NCI-H128 (cell line): ENCODE results near the gene SIRPD.
A peak's percentile ranks its signal among the peaks of the same experiment; 100 is the strongest.

ENCODE experiments used
- DNase-seq: peaks from one replicate; lab custom pipeline; 2025; ENCODE audit not compliant: unreplicated experiment; lab: John Stamatoyannopoulos, UW

The SIRPD gene

DNA sequence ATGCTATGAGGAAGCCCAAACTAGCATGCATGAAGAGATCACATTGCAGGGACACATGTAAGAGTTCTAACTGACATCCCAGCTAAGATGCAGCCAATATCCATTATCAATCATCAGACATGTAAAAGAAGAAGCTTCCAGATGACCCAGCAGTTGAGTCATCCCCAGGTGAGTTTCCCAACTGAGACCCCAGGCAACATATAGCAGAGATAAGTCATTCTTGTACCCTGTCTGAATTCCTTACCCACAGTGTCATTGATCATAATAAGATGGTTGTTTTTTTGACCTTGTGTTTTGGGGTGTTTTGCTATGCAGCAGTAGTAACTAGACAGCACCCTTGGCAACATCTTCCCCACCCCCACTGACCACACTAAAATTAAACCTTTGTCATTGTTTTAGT is 18.9 kb downstream of the SIRPD start:
- DNase-seq = no peak

DNA sequence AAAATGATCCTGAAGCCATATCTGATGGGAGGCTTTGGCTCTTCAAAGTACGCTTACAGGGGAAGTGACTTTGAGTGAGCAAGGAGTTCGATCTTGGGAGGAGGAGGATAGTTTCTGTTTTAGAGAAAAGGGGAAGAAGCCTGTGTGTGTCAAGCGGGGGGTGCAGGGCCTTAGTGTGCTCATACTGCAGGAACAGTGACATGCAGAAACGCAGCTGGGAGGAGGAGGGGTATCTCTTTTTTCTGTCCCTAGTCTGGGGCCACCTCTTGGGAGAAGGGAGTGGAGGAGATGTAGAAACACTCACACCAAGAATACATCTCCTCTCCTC is 19.8 kb downstream of the SIRPD start:
- no peak for DNase-seq

DNA sequence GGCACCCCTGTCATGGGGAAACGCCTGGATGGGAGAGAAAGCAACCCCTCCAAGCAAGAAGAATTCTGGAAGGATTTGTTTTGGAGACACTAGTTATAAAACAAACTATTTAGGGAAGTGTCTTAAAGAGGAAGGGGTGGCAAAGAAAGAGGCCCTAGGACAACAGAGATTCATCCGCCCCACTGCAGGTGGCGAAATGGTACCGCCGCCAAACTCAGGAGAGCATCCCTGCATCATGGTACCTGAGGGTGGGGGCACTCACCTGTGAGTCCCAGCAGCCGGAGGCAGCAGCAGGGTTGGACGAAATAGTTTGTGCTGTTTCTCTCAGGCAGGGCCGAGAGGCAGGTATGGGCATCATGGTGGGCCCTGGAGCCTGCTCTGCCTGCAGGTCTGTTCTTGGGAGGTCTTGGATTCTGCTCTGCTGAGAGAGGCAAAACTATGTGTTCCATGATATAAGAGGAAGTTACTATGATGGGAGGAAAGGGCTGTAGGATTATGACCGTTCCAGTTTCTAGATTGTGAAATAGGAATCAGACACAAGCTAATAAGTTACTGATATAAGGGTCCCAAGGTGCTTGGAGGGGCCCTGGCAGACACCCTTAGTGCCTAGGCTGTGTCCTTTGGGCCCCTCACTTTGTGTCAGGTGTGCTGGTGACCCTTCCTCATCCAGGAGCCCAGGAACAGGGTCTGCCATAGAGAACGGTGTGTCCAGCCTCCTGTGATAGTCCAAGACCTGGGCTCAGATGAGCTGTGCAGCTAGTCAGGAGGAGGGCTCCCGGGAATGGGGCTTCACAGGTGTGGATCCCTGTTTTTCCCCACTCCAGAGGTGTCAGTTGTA is 20.4 kb downstream of the SIRPD start:
- DNase-seq = no peak

DNA sequence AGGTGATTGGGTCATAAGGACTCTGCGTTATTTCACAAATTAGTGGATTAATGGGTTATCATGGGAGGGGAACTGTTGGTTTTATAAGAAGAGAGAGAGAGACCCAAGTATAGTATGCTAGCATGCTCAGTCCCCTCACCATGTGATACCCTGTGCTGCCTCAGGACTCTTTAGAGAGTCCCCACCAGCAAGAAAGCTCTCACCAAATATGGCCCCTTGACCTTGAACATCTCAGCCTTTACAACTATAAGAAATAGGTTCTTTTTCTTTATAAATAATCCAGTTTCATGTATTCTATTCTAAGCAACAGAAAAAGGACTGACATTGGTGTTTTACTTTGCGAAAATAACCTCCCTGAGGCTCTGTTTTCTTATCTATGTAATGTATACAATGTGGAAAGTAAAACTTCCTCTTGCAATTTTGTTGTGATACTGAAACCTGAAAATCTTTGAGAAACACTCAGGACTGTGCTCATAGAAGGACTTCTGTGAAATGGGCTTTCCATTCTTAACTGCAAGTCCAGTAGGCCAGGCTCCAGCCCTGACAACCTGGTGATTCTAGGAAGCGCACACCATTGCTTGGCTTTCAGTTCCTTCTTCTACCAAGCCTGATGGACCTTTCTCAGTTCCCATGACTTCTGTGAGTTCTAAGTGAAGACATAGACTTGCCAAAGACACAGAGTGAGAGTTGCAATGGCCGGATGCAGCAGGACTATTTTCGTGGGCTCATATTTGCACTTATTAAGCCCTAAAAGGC is 21.9 kb downstream of the SIRPD start:
- no peak for DNase-seq

DNA sequence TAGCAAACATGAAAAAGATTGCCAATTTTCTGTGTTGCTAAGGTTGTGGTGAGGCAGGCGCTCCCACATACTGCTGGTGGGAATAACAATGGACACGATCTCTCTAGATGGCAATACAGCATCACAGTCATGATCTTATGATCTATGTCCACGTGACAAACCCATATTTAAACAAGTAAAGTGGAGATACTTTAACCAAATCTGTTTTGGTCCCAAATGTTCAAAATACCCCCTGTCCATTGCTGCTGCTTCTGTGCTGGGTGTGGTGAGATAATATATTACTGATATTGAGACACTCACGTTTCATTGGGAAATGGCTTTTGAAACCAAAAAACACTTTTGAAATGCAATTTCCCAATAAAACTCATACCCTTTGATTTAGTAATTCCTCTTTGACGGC is 23.0 kb downstream of the SIRPD start:
- DNase-seq = no peak

DNA sequence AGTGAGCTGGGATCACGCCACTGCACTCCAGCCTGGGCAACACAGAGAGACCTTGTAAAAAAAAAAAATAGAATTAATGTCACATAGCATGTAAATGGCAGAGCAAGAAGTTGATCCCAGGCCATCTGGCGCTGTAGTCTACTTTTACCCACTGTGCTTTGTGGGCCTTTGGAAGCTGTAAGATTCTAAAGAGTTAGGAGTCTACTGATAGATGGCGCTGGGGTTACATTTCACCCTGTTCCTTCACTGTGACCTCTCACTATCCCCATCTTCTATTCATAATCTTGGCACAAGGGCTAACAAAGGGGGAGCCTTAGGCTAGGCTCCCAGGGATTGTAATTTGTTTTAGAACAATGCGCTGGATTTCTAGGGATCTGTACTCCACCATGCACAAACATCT is 24.4 kb downstream of the SIRPD start:
- DNase-seq = no peak

DNA sequence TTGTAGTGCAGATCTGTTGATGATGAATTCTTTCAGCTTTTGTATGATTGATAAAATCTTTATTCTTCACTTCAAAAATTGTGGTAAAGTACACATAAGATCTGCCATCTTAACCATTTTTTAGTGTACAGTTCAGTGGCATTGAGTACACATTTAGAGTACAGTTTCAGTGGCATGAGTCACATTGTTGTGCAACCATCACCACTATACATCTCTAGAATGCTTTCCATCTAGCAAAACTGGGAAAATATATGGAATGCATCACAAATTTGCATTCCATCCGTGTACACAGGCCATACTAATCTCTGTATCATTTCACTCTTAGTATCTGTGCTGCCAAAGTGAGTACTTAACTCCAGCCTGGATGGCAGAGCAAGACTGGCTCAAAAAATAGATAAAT is 28.7 kb downstream of the SIRPD start:
- DNase-seq = no peak

DNA sequence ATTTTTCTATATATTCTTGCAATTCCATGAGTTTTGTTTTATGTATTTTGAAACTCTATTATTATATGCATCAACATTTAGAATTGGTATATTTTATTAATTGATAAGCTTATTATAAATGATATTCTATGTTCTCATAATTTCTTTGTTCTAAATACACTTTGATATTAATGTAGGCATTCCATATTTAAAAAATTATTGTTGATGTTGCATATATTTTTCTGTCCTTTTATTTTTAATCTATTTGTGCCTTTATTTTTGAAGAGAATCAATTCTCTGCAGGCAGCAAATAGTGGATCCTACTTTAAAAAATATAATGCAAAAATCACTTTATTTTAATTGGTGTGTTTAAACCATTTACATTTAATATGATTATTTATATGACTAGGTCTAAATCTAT is 29.6 kb downstream of the SIRPD start:
- DNase-seq = no peak

DNA sequence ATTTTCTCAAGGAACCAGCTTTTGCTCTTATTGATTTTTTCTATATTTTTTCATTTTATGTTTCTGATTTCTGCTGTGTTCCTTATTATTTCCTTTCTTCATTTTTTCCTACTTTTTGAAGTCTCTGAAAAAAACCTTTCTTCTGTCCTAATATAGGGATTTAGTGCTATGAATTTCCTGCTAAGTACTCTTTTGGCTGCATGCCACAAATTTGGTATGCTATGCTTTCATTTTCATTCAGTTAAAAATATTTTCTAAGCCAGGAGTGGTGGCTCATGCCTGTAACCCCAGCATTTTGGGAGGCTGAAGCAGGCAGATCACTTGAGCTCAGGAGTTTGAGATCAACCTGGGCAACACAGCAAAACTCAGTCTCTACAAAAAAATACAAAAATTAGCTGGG is 30.6 kb downstream of the SIRPD start:
- DNase-seq = no peak

DNA sequence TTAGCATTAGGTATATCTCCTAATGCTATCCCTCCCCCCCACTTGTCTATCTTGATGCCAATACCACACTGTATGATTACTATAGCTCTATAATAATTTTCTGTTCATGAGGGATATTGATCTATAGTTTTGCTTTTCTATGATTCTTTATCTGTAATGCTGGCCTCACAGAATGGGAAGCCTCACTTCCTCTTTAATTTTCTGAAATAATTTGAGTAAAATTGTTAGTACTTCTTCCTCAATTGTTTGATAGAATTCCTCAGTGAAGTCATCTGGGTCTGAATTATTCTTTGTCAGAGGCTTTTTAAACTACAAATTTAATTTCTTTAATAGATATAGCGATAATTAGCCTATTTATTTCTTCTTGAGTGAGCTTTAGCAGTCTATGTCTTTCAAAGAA is 31.2 kb downstream of the SIRPD start:
- DNase-seq = no peak

DNA sequence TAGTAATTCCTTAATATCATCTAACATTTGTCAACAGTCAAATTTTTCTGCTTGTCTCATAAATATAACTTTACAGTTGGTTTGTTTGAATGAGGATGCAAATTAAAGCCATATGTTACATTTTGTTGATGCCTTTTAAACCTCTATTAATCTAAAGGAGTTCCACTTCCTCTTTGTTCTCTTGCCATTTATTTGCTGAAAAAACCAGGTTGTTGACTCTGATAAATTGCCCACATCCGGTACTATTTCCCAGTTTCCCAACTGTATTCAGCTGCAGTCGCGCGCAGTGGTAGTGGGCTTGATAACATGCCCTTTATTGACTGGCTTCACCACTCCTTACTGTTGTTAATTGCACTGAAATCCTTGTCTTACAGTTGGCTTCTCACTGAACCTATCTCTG is 33.5 kb downstream of the SIRPD start:
- no peak for DNase-seq

DNA sequence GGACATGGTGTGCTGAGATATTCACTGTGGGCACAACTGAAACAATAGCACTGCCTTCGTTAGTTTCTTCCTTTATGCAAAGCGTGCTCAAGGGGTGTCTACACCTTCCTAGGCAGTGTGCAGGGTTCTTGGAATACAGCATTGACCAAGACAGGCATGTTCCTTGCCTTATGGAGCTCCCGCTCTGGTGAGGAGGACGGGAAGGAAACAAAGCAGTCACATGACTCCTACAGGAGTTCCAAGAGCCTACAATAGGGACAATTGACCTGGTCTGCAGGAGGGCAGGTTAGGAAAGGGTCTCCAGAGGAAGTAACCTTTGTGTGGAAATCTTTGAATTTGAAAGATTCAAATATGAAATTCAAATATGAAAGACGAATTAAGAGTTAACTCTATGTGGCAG is 40.5 kb downstream of the SIRPD start:
- no peak for DNase-seq

DNA sequence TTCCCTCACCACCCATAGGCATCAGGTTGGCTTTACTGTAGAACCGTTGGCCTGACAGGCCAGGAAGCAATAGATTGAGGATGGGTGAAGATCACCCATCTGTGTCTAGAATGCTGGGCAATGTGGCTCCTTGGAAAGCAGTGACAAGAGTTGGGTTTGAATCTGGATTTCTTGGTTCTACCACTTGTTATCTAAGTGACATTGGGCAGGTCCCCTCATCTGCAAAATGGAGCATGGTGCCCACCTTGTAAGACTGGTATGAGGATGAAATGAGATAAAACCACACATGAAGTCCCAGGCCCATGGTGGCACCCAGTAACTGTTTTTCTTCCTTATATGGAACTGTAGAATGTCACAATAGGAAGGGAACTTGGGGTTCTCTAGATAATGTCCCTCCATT is 43.7 kb downstream of the SIRPD start:
- DNase-seq = no peak

DNA sequence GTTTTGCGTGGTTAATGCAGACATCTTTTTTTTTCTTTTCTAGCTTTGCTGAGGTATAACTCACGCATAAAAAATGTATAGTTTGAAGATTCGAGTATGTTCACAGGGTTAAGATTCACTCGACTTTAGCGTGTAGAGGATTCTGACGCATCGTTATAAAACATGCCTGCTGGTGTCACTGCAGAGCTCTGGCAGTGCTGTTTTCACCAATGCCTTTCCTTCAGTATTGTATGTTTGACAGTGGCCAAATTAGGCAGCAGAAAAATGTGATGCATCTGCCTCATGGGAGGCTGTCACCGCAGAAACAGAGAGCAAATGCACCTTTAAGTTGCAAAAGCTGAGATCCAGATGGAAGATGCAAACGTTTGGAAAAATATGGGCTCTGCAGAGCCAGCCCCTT is 48.3 kb downstream of the SIRPD start:
- no peak for DNase-seq

DNA sequence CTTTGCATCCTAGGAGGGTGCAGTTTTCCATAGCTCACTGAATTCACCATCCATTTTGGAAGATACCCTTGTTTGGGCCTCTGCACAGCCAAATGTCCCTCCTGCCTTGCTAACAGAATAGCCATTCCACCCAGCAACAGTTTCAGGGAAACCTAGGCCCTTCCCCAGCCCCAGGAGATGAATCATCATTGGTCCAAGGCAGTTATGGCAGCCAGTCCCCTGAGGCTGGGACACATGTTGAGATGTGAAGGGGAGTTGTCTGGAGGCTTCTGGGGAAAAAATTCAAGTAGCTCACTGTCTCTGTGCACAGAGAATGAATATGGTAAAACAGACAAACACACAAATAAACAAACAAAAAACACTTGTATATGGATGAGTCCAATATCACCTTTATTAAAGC is 48.9 kb downstream of the SIRPD start:
- no peak for DNase-seq

DNA sequence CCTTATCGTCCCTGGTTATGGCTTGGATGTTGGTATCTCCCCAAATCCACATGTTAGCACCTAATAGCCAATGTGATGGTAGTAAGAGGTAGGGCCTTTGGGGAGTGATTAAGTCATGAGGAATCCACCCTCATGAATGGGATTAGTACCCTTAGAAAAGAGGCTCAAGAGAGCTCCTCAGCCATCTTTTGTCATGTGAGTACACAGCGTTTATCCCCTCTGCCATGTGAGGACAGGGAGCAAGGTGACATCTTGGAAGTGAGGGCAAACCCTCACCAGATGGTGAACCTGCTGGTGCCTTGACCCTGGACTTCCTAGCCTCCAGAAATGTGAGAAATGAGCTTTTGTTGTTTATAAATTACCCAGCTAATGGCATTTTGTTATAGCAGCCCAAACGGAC is 50.2 kb downstream of the SIRPD start:
- no peak for DNase-seq

DNA sequence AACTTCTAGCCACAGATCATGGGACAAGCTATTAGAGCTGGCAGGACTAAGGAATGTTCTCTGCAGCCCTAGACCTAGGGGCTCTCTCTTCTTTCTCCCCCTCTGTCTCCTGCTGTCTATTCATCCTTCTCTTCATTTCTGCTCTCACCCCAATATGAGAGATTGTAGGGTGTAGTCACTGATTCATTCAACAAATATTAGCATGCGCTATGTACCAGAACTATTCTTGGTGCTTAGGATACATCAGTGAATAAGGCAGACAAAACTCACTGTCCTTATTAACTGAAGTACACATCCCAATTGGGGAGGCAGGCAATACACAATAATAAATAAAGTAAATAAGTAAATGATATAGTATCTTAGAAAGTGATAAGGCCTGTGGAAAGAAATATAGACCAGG is 51.6 kb downstream of the SIRPD start:
- DNase-seq = no peak

DNA sequence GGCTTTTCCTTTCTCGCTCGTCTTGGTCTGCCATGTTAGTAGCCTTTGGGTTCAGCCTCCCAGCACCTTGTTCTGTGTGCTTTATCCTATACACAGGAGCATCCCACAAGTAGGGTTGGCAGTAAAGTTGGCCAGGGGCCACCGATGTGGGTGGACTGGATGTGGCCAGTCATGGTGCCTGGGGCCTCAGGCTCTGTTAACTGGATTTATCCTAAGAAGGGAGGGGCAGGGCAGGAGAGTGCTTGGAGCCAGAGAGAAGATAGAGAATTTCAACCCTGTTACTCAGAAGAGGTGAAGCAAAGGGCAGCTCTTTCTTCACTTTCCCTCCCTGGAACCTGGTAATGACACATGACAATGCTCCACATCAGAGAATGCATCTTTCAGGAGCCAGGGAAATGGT is 52.1 kb downstream of the SIRPD start:
- DNase-seq = no peak

DNA sequence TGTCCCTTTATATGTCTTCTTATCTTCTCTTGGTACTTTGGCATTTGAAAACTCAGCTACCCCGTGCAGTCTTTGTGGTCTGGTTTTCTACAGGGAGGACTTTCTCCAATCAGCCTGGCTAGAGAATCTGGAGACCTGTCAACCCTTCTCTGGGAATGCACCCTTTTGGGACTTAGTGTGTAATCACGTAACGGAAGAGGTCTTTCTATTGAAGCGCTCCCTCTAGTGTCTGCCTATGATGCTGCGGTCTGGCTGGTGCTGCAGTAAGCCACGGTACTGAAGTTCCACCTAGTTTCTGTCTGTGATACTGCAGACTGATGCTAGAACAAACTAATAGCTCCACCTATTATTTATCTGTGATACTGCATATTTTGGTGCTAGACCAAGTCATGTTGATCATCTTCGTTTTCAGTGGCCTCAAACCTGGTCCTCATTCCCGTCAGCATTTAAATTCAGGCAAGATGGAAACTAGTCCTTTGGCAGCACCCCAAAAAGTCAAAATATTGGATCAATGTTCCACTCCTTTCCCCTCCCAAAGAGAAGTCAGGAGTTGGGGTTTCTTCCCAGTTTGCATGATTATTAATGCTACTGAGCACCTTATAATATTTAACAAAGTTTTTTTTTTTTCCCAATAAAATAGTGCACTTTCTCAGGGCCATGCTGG is 53.8 kb downstream of the SIRPD start:
- peak; percentile 13 for DNase-seq

DNA sequence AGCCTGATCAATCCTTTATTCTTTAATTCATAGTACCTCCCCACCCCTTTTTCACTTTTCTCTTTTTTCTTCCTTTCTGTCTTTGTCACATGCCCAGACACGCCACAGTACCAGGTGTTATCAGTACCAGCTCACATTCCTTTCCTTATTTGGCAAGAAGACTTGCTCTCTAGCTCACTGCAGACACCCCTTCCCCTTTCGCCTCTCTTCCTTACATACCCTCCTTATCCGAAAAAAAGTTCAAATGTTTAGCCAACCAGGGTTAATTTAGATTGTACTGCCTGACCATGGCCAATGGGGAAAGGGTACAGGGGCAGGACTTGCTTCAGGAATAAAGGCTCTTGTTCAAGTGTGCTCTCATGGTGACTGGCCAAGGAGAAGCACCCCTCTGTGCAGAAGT is 57.0 kb downstream of the SIRPD start:
- DNase-seq = no peak

DNA sequence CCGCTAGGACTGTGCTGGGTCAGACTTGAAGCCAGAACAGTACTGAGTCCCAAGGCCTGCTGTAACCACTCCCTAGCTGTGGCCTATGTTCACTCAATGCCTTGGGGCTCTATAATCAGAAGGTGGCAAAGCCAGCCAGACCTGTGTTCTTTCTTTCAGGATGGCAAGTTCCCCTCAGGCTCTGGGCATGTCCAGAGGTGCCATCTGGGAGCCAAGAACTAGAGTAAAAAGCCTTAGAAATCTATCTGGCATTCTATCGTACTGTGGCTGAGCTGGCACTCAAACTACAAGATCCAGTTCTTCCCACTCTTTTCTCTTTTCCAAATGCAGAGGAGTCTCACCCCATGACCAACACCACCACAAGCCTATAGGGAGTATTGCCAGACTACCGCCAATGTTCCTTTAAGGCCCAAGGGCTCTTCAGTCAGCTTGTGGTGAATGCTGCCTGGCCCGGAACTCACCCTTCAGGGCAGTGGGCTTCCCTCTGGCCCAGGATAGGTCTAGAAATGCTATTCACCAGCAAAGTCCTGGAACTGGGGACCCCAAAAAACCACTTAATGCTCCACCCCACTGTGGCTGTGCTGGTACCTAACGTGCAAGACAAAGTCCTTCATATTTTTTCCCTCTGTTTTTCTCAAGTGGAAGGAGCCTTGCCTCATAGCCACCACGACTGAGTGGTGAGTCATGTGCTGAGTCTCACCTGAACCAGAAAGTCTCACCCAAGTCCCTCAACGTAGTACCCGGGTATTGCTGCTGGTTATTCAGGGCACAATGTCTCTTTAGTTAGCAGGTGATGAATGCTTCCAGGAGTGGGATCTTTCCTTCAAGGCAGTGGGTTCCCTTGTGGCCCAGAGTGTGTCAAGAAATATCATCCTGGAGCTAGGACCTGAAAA is 57.7 kb downstream of the SIRPD start:
- no peak for DNase-seq
